Thoracic aorta (tissue), 2 donors: Measurements from ENCODE around the gene ELMO3. TPM values are rescaled to one million over a fixed set of nuclear protein-coding genes. Genes with fewer than 3 reads are reported as not detected.

Experiments
- ATAC-seq: fragments of 150-250 bp; one replicate; pipeline ENCODE4 v1.8.0; 2017; ENCODE audit warnings: low read depth; ENCODE audit not compliant: insufficient number of reproducible peaks, low FRiP score
- DNase-seq: peaks from one replicate; pipeline ENCODE4 v3.0.0-alpha.2; 2020; ENCODE audit warnings: low spot score
- H3K27ac ChIP-seq, 2 donors: fragments of 200-600 bp; sonication (generic); 1 replicate in 1 of 2; 2 replicates in 1 of 2; pipeline ENCODE4 v1.5.1; 2016; ENCODE audit warnings: mild to moderate bottlenecking in 2 of 2, moderate library complexity in 2 of 2
- H3K27me3 ChIP-seq: fragments of 200-600 bp; sonication (generic); replicated peaks from 2 replicates; pipeline ENCODE4 v1.6.0; 2016; ENCODE audit warnings: mild to moderate bottlenecking; ENCODE audit not compliant: insufficient read depth
- H3K36me3 ChIP-seq: fragments of 200-600 bp; sonication (generic); one replicate; pipeline ENCODE4 v1.5.1; 2016
- H3K4me1 ChIP-seq, 2 donors: fragments of 200-600 bp; sonication (generic); 1 replicate in 1 of 2; 2 replicates in 1 of 2; pipeline versions ENCODE4 v1.5.1 to v1.6.0; 2016; ENCODE audit warnings: low read depth in 2 of 2, mild to moderate bottlenecking in 1 of 2; ENCODE audit not compliant: control insufficient read depth in 1 of 2
- H3K4me3 ChIP-seq: fragments of 200-600 bp; sonication (generic); 2 replicates; pipeline ENCODE4 v1.5.1; 2016; ENCODE audit warnings: mild to moderate bottlenecking
- H3K9me3 ChIP-seq: fragments of 200-600 bp; sonication (generic); 2 replicates; pipeline ENCODE4 v1.5.1; 2016
- total RNA-seq, 2 donors: library from RNA; depleted of rRNA; stranded (reverse); fragments of >200 nt; gene quantifications; one replicate each; pipeline versions ENCODE4 v1.1.0 to v1.2.3, GENCODE V29; 2016
- TF ChIP-seq, protein P1 (sequence below): fragments of 200-600 bp; sonication (generic); IDR thresholded peaks from one replicate; pipeline ENCODE4 v1.5.1; 2019; ENCODE audit warnings: antibody characterized with exemption

Gene ELMO3
- total RNA-seq, 2 donors from 2014 or later, result 1.4 TPM

DNA sequence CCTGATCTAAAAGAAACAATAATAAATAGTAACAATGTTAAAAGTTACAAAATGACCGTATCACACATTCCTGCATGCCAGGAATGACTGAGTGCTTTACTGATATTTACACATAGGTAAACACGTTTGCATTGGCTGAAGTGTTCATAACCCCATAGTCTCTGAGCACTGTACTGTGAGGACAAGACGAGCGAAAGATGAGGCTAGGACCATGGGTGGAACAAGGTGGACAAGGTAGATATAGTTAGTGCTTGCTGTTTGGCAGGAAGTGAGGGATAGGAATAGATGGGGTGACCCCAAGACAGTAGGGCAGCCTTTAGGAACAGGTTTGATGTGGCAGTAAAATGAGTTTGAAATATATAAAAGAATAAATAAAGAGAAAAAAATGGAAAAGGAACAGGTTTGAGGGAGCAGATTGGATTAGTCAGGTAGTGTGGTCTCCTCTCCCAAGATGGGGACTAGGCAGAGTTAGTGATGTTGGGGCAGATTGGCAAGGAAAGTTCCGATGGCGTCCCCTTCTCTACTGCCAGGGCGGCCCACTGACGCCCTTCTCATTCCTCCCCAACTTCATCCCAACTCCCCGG is 7.4 kb upstream of the ELMO3 start:
- Histone ChIP-seq H3K9me3 (no peaks in the 10 kb centered on the region), H3K4me3 (peak overlapping the region; percentile 81), H3K4me1 (peaks cover 19 to 28% of the 10 kb centered on the region in 2 donors), H3K27me3 (no peaks in the 10 kb centered on the region), H3K27ac (no peak overlapping the region), H3K36me3 (peaks cover 25% of the 10 kb centered on the region)
- TF ChIP-seq, protein P1, sequence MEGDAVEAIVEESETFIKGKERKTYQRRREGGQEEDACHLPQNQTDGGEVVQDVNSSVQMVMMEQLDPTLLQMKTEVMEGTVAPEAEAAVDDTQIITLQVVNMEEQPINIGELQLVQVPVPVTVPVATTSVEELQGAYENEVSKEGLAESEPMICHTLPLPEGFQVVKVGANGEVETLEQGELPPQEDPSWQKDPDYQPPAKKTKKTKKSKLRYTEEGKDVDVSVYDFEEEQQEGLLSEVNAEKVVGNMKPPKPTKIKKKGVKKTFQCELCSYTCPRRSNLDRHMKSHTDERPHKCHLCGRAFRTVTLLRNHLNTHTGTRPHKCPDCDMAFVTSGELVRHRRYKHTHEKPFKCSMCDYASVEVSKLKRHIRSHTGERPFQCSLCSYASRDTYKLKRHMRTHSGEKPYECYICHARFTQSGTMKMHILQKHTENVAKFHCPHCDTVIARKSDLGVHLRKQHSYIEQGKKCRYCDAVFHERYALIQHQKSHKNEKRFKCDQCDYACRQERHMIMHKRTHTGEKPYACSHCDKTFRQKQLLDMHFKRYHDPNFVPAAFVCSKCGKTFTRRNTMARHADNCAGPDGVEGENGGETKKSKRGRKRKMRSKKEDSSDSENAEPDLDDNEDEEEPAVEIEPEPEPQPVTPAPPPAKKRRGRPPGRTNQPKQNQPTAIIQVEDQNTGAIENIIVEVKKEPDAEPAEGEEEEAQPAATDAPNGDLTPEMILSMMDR, result no peak
- ATAC-seq, result no peak
- no peak for DNase-seq

DNA sequence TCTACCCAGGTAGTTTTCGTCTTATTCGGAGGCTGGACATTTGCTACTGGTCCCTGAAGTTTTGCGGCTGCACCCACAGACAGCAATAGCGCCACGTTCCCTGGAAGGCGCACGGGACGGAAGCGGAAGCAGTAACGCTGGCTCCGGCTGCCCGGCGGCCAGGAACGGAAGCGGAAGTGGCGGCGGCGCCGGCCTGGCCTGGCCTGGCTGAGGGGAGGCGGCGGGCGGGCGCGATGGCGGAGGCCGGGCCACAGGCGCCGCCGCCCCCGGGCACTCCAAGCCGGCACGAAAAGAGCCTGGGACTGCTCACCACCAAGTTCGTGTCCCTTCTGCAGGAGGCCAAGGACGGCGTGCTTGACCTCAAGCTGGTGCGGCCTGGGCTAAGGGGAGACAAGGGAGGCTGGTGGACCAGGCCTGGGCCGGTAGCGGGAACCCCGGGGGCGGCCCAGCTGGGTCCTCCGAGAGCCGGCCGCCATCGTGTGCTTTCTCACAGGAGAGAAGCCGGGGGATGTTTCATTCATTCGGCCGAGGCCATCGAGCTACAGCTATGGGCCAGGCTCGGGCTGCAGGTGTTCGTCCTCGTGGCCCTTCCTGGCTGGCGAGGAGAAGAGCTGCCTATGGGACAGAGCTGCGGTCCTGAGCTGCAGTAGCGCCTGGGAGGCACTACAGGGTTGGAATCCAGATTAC is 6.8 kb upstream of the ELMO3 start, which contains the start of gene E2F4:
Gene E2F4 (plus strand): TSS at position 161 of the 687 bp plus-strand sequence. CDS start 73 bp downstream, at position 234.
- H3K36me3 ChIP-seq, result peaks cover 31% of the 10 kb centered on the region
- H3K27ac ChIP-seq, result peak within 1 kb of the TSS; percentile 29 to 49
- H3K4me3 ChIP-seq, result peak within 1 kb of the TSS; percentile 81
- TF ChIP-seq, protein P1, result no peak
- ATAC-seq (peak; percentile 79), DNase-seq (peak; percentile 58)
- H3K4me1 ChIP-seq, result peaks cover 19 to 28% of the 10 kb centered on the region in 2 donors
- no peaks in the 10 kb centered on the region for H3K9me3 ChIP-seq
- H3K27me3 ChIP-seq, result no peaks in the 10 kb centered on the region

DNA sequence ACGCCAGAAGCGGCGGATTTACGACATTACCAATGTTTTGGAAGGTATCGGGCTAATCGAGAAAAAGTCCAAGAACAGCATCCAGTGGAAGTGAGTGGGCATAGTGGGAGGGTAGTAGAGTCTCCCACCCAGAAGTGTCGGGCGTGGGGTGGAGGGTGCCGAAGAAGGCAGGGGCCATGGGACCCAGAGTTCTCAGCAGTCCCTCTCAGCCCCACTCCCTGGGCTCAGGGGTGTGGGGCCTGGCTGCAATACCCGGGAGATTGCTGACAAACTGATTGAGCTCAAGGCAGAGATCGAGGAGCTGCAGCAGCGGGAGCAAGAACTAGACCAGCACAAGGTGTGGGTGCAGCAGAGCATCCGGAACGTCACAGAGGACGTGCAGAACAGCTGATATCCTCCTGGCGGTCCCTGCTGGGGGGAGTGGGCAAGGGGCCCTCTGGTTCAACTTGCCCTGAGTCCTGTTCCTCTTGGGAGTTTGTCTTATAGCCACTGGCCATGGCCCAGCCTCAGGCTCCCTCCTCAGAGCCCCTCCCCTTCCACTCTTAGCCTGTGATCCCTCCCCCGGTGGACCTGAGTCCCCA is 6.1 kb upstream of the ELMO3 start:
- DNase-seq (no peak), ATAC-seq (no peak)
- peak overlapping the region in 1 of 2 donors; percentile 29 for H3K27ac ChIP-seq
- TF ChIP-seq, protein P1, result no peak
- H3K27me3 ChIP-seq, result no peaks in the 10 kb centered on the region
- H3K9me3 ChIP-seq, result no peaks in the 10 kb centered on the region
- H3K4me3 ChIP-seq, result peak overlapping the region; percentile 81
- peaks cover 19 to 31% of the 10 kb centered on the region in 2 donors for H3K4me1 ChIP-seq
- H3K36me3 ChIP-seq, result peaks cover 37% of the 10 kb centered on the region

DNA sequence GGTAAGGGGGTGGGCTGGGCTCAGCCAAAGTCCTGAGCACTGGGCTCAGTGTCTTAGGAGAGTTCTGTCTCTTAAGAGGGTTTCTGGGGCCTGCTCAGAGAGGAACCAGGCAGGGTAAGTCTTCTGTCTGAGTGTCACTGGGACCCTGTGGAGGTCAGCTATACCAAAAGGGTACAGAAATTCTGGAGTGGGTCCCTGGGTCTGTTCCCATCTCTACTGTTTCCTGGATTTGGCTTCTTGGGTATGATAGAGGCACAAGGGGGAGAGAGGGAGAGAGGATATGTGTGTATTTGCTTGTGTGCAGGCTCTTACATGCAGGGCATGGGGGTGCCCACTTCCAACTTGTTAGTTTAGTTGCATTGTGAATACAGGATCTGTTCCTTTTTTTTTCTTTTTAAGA is 5.4 kb upstream of the ELMO3 start:
- H3K27me3 ChIP-seq, result no peaks in the 10 kb centered on the region
- TF ChIP-seq, protein P1, result no peak
- peak overlapping the region; percentile 81 for H3K4me3 ChIP-seq
- peaks cover 19 to 38% of the 10 kb centered on the region in 2 donors for H3K4me1 ChIP-seq
- H3K27ac ChIP-seq, result no peak overlapping the region
- ATAC-seq (no peak), DNase-seq (no peak)
- no peaks in the 10 kb centered on the region for H3K9me3 ChIP-seq
- peaks cover 37% of the 10 kb centered on the region for H3K36me3 ChIP-seq

DNA sequence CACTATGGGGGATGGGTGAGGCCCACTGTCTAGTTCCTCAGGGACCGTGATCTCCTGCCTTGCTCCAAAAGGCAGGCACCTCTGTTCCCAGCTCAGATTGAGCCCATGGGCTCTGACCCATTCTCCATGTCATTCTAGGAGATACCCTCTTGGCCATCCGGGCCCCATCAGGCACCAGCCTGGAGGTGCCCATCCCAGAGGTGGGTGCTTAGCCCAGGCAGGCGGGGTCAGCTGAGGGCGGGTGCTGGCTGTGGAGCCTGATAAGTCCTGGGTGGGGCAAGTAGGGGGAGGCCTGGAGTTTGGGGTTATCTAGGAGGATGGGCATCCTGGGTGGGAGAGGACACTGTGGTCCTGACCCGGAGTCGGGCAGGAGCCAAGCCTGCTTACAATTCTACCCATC is 4.7 kb upstream of the ELMO3 start:
- DNase-seq, result no peak
- H3K27me3 ChIP-seq, result no peaks in the 10 kb centered on the region
- no peak overlapping the region for H3K4me3 ChIP-seq
- H3K9me3 ChIP-seq, result no peaks in the 10 kb centered on the region
- ATAC-seq, result no peak
- H3K36me3 ChIP-seq, result peaks cover 37% of the 10 kb centered on the region
- H3K4me1 ChIP-seq, result peaks cover 19 to 38% of the 10 kb centered on the region in 2 donors
- no peak overlapping the region for H3K27ac ChIP-seq
- TF ChIP-seq, protein P1, result no peak
